BLaER1 treated with 17β-estradiol and CSF1 and Interleukin-3, amounts not matched to agents 10 nM and 100 nM (cell line): ENCODE measurements around the gene ORMDL1.
A peak's percentile ranks its signal among the peaks of the same experiment; 100 is the strongest.
"Not testable (repeated sequence)": the region's sequence is repeated elsewhere in the genome, so short reads cannot be mapped to it uniquely, and the experiment has no call there.

Experiments
- H3K27ac ChIP-seq, 11 experiments: shearing (Covaris generic); formaldehyde crosslinking; 2 replicates each; pipeline ENCODE4 v1.8.1; 2022
- H3K27me3 ChIP-seq, 11 experiments: shearing (Covaris generic); formaldehyde crosslinking; 2 replicates each; pipeline ENCODE4 v1.8.1; 2022
- H3K36me3 ChIP-seq, 11 experiments: shearing (Covaris generic); formaldehyde crosslinking; 2 replicates each; pipeline ENCODE4 v1.8.1; 2022
- H3K4me1 ChIP-seq, 10 experiments: shearing (Covaris generic); formaldehyde crosslinking; 2 replicates each; pipeline ENCODE4 v1.8.1; 2022
- H3K4me2 ChIP-seq, 11 experiments: shearing (Covaris generic); formaldehyde crosslinking; 2 replicates each; pipeline ENCODE4 v1.8.1; 2022
- H3K4me3 ChIP-seq, 10 experiments: shearing (Covaris generic); formaldehyde crosslinking; 2 replicates each; pipeline ENCODE4 v1.8.1; 2022
- H3K9ac ChIP-seq, 11 experiments: shearing (Covaris generic); formaldehyde crosslinking; 2 replicates each; pipeline ENCODE4 v1.8.1; 2022
- H3K9me3 ChIP-seq, 11 experiments: shearing (Covaris generic); formaldehyde crosslinking; replicated peaks in 1 of 11; 2 replicates each; pipeline ENCODE4 v1.8.1; 2022
- H4K20me1 ChIP-seq, 11 experiments: shearing (Covaris generic); formaldehyde crosslinking; 2 replicates each; pipeline ENCODE4 v1.8.1; 2022
- Cebpa-rat ChIP-seq, 11 experiments: shearing (Covaris generic); IDR thresholded peaks; 2 replicates each; pipeline ENCODE4 v1.8.1; 2022

Gene ORMDL1

GRCh38 chr2:189762229-189762550 lies 21.9 kb downstream of the ORMDL1 start:
- Histone ChIP-seq H3K36me3 (peaks cover 10 to 25% (median 12%) of the 10 kb centered on the region in 11 experiments), H3K9me3 (no peaks in the 10 kb centered on the region), H3K27ac (peak overlapping the region; percentile 34 to 89 (median 83); a peak in 21 of 22 replicates), H4K20me1 (no peaks in the 10 kb centered on the region), H3K9ac (peak overlapping the region; percentile 78 to 90 (median 83)), H3K4me2 (peak overlapping the region; percentile 68 to 98 (median 82)), H3K27me3 (no peaks in the 10 kb centered on the region), H3K4me3 (peak overlapping the region; percentile 72 to 83 (median 77)), H3K4me1 (peaks cover 13 to 23% (median 18%) of the 10 kb centered on the region in 10 experiments; a peak in 18 of 20 replicates)
- TF ChIP-seq Cebpa-rat (IDR thresholded peaks at IDR 0.05) = no peak

DNA sequence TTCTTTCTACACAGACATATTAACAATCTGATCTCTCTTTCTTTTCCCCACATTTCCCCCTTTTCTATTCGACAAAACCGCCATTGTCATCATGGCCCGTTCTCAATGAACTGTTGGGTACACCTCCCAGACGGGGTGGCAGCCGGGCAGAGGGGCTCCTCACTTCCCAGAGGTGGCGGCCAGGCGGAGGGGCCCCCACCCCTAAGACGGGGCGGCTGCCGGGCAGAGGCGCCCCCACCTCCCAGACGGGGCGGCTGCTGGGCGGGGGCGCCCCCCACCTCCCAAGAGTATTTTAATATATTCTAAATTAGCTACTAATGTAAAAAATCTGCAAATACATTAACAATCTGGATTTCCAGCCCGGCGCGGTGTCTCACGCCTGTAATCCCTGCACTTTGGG lies 24.0 kb downstream of the ORMDL1 start:
- Histone ChIP-seq H3K4me1 (peaks cover 13 to 23% (median 18%) of the 10 kb centered on the region in 10 experiments; a peak in 18 of 20 replicates), H3K36me3 (peaks cover 0 to 13% (median 2%) of the 10 kb centered on the region in 11 experiments; a peak in 6 of 22 replicates)
- H3K4me3 ChIP-seq, H3K27me3 ChIP-seq, H3K9me3 ChIP-seq, H4K20me1 ChIP-seq, H3K9ac ChIP-seq, H3K4me2 ChIP-seq, H3K27ac ChIP-seq: not testable (repeated sequence)

DNA sequence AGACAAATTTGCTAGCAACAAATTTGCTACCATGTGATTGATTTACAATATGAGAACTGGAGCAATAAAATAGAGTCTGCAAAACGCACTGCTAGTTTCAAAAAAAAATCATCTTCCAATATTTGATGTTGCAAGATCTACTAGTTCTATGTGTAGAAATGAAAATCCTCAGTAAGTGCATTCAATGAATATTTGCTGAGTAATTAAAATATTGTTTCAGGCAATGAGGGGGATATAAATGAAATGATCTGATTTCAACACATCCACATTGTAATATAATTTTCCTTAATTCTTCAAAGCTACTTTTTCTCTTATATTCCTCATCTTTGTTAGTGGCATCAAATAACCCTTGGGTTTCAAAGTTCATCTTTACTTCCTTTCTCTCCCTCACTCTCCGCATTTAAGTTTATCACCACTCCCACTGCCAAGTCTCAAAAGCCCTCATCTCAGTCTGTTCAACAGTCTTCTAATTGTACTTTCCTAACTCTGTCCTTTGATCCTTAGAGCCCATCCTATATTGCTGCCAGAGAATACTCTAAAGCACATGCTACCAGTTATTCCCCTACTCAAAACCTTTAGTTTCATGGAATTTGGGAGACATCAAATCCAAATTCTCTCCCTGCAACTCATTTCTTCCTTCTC lies 27.7 kb downstream of the ORMDL1 start:
- Histone ChIP-seq H3K4me1 (peaks cover 0 to 5% (median 5%) of the 10 kb centered on the region in 10 experiments; a peak in 10 of 20 replicates), H3K9ac (no peak overlapping the region)

DNA sequence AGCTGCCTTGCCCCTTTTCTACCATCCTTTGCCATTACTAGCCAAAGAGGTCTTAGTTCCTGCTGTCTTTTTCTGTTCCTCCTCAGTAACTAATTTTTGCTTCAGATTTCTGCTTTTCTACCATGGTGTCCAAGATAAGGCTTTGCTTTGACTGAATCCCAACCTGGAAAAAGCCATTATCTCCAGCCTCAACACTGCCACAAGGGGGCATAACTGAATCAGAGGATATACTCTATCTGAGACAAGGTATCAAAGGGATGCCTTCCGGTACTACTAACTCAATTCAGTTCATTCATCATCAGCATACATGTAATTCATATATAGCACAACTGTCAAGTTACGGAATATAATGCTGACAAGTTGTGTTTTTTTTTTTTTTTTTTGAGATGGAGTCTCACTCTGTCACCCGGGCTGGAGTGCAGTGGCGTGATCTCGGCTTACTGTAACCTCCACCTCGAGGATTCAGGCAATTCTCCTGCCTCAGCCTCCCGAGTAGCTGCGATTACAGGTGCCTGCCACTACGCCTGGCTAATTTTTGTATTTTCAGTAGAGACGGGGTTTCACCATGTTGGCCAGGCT lies 33.0 kb downstream of the ORMDL1 start:
- no peak for TF ChIP-seq Cebpa-rat (IDR thresholded peaks at IDR 0.05)
- Histone ChIP-seq H3K27me3 (no peaks in the 10 kb centered on the region), H3K4me3 (no peak overlapping the region), H3K9ac (no peak overlapping the region), H3K36me3 (peaks cover 19 to 75% (median 51%) of the 10 kb centered on the region in 11 experiments; a peak in 21 of 22 replicates), H3K27ac (no peak overlapping the region), H3K4me2 (no peak overlapping the region), H4K20me1 (no peaks in the 10 kb centered on the region), H3K9me3 (no peaks in the 10 kb centered on the region), H3K4me1 (0 out of 20 replicates have a peak, but pooled peaks cover 0 to 5% (median 0%) of the 10 kb centered on the region in 10 experiments)

More for the DNA sequence above, 27.7 kb downstream of the ORMDL1 start:
- Histone ChIP-seq H3K27ac (no peak overlapping the region), H3K4me3 (no peak overlapping the region), H4K20me1 (no peaks in the 10 kb centered on the region), H3K27me3 (no peaks in the 10 kb centered on the region), H3K9me3 (no peaks in the 10 kb centered on the region), H3K36me3 (peaks cover 4 to 46% (median 22%) of the 10 kb centered on the region in 11 experiments; a peak in 18 of 22 replicates), H3K4me2 (no peak overlapping the region)
- TF ChIP-seq Cebpa-rat (IDR thresholded peaks at IDR 0.05) = no peak

DNA sequence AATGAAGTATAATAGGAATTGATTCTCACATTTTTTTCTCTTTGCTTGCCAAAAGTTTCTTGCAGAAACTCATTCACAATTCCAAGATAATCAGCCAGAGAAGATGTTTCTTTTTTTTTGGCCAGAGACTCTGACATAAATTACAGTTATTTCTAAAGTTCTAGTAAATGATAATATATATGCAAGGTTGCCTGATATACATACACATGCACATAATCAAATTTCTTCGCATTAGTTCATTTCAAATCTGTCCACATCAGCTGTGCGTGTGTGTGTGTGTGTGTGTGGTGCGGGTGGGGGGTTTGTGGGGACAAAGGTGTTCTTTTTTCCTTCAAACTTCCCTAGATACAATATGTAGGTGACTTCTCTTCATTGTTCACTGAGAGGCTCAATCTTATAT lies 54.7 kb downstream of the ORMDL1 start:
- Histone ChIP-seq H3K27ac (no peak overlapping the region), H3K4me1 (no peaks in the 10 kb centered on the region)
- no peak for TF ChIP-seq Cebpa-rat (IDR thresholded peaks at IDR 0.05)

DNA sequence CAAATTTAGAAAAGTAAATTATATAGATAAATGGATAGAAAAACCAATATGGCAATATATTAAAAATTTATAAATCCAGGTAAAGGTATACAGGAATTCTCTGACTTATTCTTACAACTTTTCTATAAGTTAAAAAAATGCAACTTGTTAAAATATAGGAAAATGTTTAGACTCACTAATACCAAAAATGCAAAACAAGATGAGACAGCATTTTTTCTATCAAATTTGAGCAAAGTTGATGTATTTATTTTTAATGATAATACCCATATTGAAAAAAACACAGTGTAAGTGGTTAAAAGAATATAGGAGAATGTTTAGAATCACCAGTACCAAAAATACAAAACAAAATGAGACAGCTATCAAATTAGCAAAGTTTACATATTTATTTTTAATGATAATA lies 57.3 kb downstream of the ORMDL1 start:
- H3K4me1 ChIP-seq = no peaks in the 10 kb centered on the region
- no peak overlapping the region for H3K9ac ChIP-seq
- no peaks in the 10 kb centered on the region for H3K36me3 ChIP-seq
- H3K27me3 ChIP-seq = no peaks in the 10 kb centered on the region
- no peak overlapping the region for H3K4me2 ChIP-seq
- no peak overlapping the region for H3K27ac ChIP-seq
- no peaks in the 10 kb centered on the region for H3K9me3 ChIP-seq
- H3K4me3 ChIP-seq = no peak overlapping the region
- H4K20me1 ChIP-seq = no peaks in the 10 kb centered on the region
- no peak for TF ChIP-seq Cebpa-rat (IDR thresholded peaks at IDR 0.05)

More for the DNA sequence above, 54.7 kb downstream of the ORMDL1 start:
- no peaks in the 10 kb centered on the region for H3K27me3 ChIP-seq
- H3K9me3 ChIP-seq = no peaks in the 10 kb centered on the region
- H3K4me3 ChIP-seq = no peak overlapping the region
- H3K36me3 ChIP-seq = no peaks in the 10 kb centered on the region
- no peak overlapping the region for H3K9ac ChIP-seq
- H3K4me2 ChIP-seq = no peak overlapping the region
- H4K20me1 ChIP-seq = no peaks in the 10 kb centered on the region

GRCh38 chr2:189726271-189726670 lies 57.9 kb downstream of the ORMDL1 start:
- Histone ChIP-seq H4K20me1 (no peaks in the 10 kb centered on the region), H3K27ac (no peak overlapping the region), H3K4me1 (no peaks in the 10 kb centered on the region), H3K4me3 (no peak overlapping the region), H3K36me3 (no peaks in the 10 kb centered on the region), H3K27me3 (no peaks in the 10 kb centered on the region), H3K4me2 (no peak overlapping the region), H3K9ac (no peak overlapping the region), H3K9me3 (no peaks in the 10 kb centered on the region)
- no peak for TF ChIP-seq Cebpa-rat (IDR thresholded peaks at IDR 0.05)

GRCh38 chr2:189723192-189723591 lies 60.9 kb downstream of the ORMDL1 start:
- H4K20me1 ChIP-seq = no peaks in the 10 kb centered on the region
- H3K4me2 ChIP-seq = no peak overlapping the region
- H3K4me3 ChIP-seq = no peak overlapping the region
- no peaks in the 10 kb centered on the region for H3K4me1 ChIP-seq
- H3K9ac ChIP-seq = no peak overlapping the region
- TF ChIP-seq Cebpa-rat (IDR thresholded peaks at IDR 0.05) = no peak
- H3K36me3 ChIP-seq = no peaks in the 10 kb centered on the region
- no peak overlapping the region for H3K27ac ChIP-seq
- no peaks in the 10 kb centered on the region for H3K27me3 ChIP-seq
- no peaks in the 10 kb centered on the region for H3K9me3 ChIP-seq
